GM18508 (cell line): ENCODE results near the gene TUBB4A.
"Not testable (repeated sequence)": the region's sequence is repeated elsewhere in the genome, so short reads cannot be mapped to it uniquely, and the experiment has no call there.

Source experiments
- ATAC-seq: cut with Tn5 transposase; IDR thresholded peaks from one replicate; pipeline ENCODE4 v1.9.1; 2021; ENCODE audit warnings: moderate number of reproducible peaks; ENCODE audit not compliant: insufficient read depth, unreplicated experiment

The TUBB4A gene

GRCh38 chr19:6501740-6502648 is at the start of gene TUBB4A:
Gene TUBB4A (minus strand): TSS chr19:6502309. CDS start chr19:6502212, 97 bp downstream.
- ATAC-seq, result no peak

- no peak for ATAC-seq
Measured at GRCh38 chr19:6551091-6551490, 49.0 kb upstream of the TUBB4A start.

DNA sequence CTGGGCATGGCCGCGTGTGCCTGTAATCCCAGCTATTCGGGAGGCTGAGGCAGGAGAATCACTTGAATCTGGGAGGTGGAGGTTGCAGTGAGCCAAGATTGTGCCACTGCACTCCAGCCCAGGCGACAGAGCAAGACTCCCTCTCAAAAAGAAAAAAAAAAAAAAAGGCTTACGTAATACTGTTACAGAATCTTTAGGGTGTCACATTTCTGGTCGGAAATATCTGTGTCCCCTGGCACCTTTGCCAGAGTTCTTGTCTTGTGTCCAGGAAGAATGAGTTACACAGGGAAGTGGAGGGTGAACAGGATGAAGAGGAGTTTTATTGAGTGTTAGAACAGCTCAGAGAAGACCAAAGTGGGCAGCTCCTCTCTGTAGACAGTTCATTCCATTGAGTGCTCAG is 48.6 kb upstream of the TUBB4A start:
- not testable (repeated sequence) for ATAC-seq

DNA sequence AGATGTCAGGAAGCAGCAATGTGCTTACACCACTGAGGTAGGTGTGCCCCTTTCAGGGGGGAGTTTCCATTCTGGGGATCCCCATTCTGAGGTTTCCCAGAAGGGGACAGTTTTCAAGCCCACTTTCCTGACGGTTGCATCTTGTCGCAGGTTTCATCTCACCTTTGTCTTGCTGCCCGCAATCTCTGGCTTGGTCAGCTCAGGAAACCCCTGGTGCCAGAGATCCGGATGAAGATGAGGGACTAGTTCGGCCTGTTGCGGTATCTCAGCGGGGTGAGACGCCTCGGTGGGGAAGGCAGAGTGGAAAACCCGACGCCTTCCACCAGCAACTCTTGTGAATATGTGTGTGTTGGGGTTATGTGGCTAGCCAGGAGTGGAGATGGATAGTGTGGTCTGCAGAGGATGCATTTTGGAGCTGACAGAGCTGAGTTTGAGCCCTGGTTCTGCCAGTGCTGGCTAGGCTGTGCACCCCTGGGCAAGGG is 41.8 kb upstream of the TUBB4A start:
- no peak for ATAC-seq

DNA sequence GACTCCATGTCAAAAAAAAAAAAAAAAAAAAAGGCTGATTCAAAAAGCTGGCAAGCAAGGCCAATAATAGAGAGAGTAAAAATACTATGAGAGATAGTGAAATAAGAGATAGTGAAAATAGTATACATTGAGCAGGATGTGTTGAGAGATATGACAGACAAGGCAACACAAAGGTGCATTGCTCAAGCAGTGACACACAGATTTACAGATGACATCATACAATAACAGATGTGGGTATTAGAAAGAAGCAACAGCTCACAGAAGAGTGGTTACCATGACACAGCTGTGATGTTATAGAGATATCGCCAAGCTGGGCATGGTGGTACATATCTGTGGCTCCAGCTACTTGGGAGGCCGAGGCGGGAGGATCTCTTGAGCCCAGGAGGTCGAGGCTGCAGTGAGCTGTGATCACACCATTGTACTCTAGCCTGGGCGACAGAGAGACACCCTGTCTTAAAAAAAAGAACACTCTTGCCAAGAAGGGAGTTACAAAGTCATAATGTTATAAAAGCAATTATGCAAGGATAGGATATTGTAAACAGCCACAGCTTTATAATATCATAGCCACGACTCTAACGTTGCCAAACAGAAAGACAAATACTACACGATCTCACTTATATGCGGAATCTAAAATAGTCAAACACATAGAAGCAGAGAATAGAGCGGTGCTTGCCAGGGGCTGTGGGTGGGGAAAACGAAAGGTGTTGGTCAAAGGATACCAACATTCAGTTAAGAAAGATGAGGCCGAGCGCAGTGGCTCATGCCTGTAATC is 39.0 kb upstream of the TUBB4A start:
- ATAC-seq, result no peak

GRCh38 chr19:6539514-6539913 is 37.4 kb upstream of the TUBB4A start:
- no peak for ATAC-seq

- ATAC-seq, result no peak
Measured at GRCh38 chr19:6535558-6536137, 33.5 kb upstream of the TUBB4A start.

- no peak for ATAC-seq
Measured at GRCh38 chr19:6534451-6535093, 32.5 kb upstream of the TUBB4A start.

- no peak for ATAC-seq
Measured at GRCh38 chr19:6533746-6534418, 31.8 kb upstream of the TUBB4A start.

GRCh38 chr19:6533000-6533328 is 30.9 kb upstream of the TUBB4A start:
- no peak for ATAC-seq

GRCh38 chr19:6532244-6532999 is 30.3 kb upstream of the TUBB4A start:
- no peak for ATAC-seq

DNA sequence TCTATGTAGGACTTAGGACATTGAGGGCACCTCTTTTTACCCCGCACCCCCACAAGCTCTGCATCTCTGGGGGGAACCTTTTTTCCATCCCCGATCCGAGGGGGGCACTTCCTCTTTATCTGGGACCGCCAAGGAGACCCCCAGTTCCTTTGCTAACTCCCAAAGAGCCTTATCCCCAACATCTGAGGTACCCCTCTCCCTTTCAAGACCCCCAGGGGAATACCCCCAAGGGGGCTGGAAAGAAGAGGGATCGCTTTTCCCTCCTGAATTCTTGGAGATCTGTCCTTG is 29.8 kb upstream of the TUBB4A start:
- ATAC-seq, result no peak

DNA sequence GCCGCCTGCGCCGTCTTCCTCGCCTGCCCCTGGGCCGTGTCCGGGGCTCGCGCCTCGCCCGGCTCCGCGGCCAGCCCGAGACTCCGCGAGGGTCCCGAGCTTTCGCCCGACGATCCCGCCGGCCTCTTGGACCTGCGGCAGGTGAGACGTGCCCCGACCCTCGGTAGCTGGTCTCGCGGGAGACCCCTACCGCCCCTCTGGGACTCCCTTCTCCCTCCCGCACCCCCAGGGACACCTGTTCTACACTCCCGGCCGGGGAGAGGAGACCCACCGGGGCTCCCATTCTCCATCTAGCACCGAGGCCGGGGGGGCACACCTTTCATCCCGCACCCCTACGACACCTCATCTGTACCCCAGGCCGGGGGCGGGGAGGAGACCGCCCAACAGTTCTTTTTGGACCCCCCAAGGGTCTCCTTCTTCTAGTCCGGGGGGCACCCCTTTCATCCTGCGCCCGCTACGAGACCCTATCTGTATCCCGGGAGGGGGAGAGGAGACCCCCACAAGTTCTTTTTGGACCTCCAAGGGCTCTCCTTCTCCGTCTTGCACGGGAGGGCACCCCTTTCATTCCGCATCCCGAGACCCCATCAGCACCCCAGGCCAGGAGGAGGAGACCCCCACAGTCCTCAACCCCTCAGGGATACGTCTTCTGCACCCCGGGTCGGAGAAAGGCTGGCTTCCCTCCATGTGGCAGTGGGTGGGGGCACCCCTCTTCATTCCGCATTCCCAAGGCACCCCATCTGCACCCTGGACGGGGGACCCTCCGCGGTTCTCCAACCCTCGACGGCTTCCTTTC is 29.2 kb upstream of the TUBB4A start:
- ATAC-seq, result no peak

- ATAC-seq, result no peak
Measured at GRCh38 chr19:6530386-6531162, 28.5 kb upstream of the TUBB4A start, which contains the start of gene TNFSF9. Gene TNFSF9 (plus strand): TSS chr19:6531026. CDS start chr19:6531037, 11 bp downstream.

DNA sequence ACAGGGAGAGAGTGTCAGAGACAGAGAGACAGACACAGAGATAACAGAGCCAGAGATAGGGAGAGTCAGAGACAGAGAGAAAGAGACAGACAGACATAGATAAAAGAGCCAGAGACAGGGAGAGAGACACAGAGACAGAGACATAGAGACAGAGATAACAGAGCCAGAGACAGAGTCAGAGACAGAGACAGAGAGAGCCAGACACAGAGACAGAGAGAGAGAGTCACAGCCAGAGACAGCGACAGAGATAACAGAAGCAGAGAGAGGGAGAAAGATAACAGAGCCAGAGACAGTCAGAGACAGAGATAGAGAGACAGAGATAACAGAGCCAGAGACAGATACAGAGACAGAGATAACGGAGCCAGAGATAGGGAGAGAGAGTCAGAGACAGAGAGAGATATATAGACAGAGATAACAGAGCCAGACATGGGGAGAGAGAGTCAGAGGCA is 27.9 kb upstream of the TUBB4A start:
- ATAC-seq, result no peak

- ATAC-seq, result no peak
Measured at GRCh38 chr19:6529351-6529750, 27.2 kb upstream of the TUBB4A start.

GRCh38 chr19:6528544-6529121 is 26.5 kb upstream of the TUBB4A start:
- ATAC-seq, result no peak
